Bronchial epithelial cell (primary cell): ENCODE results near the gene SERPINF2. TPM values are rescaled to one million over a fixed set of nuclear protein-coding genes. Genes with fewer than 3 reads are reported as not detected.

Experiments
- DNase-seq: peaks from one replicate; pipeline ENCODE4 v3.0.0-alpha.2; 2010; ENCODE audit warnings: low read depth
- FAIRE-seq: peaks from 2 replicates; lab custom pipeline; 2011; peaks lifted over from hg19 to GRCh38; lab: Jason Lieb, UNC
- H3K27me3 ChIP-seq: 2 replicates; pipeline ENCODE4 v1.5.1; 2011; ENCODE audit warnings: low read length; ENCODE audit not compliant: control insufficient read depth, insufficient read depth
- H3K36me3 ChIP-seq: 2 replicates; pipeline ENCODE4 v1.5.1; 2011; ENCODE audit warnings: low read length; ENCODE audit not compliant: control insufficient read depth, insufficient read depth
- H3K4me3 ChIP-seq: 2 replicates; pipeline ENCODE4 v1.5.1; 2011; ENCODE audit warnings: mild to moderate bottlenecking, low read depth, low read length, control low read depth
- CTCF ChIP-seq: IDR thresholded peaks from 2 replicates; pipeline ENCODE4 v1.5.1; 2011; ENCODE audit warnings: mild to moderate bottlenecking, moderate library complexity, low read length, control low read depth, inconsistent platforms; ENCODE audit not compliant: insufficient read depth, severe bottlenecking
- total RNA-seq: library from RNA; depleted of rRNA; stranded (reverse); fragments of >200 nt; gene quantifications from 2 replicates; pipeline ENCODE4 v1.2.1, GENCODE V29; 2014

The SERPINF2 gene
- total RNA-seq, 1 donor from 2014 or later = 0.79 TPM

GRCh38 chr17:1714427-1714979 lies 28.2 kb upstream of the SERPINF2 start:
- Histone ChIP-seq H3K4me3 (peak overlapping the region; percentile 87), H3K36me3 (peaks cover 25% of the 10 kb centered on the region), H3K27me3 (no peaks in the 10 kb centered on the region)
- DNase-seq (peak; percentile 80), FAIRE-seq (no peak)
- TF ChIP-seq CTCF = no peak

GRCh38 chr17:1714980-1715802 lies 27.5 kb upstream of the SERPINF2 start:
- Histone ChIP-seq H3K36me3 (peaks cover 25% of the 10 kb centered on the region), H3K4me3 (peak overlapping the region; percentile 87), H3K27me3 (no peaks in the 10 kb centered on the region)
- no peak for FAIRE-seq
- DNase-seq = peak; percentile 76
- no peak for TF ChIP-seq CTCF

GRCh38 chr17:1715803-1716075 lies 26.9 kb upstream of the SERPINF2 start:
- Histone ChIP-seq H3K27me3 (no peaks in the 10 kb centered on the region), H3K36me3 (peaks cover 25% of the 10 kb centered on the region), H3K4me3 (peak overlapping the region; percentile 87)
- no peak for TF ChIP-seq CTCF
- DNase-seq (no peak), FAIRE-seq (no peak)

- DNase-seq (peak; percentile 100), FAIRE-seq (peak; percentile 95)
- Histone ChIP-seq H3K36me3 (peaks cover 25% of the 10 kb centered on the region), H3K4me3 (peak overlapping the region; percentile 87), H3K27me3 (no peaks in the 10 kb centered on the region)
- peak; percentile 23 for TF ChIP-seq CTCF
Observed at GRCh38 chr17:1716076-1716911, 26.4 kb upstream of the SERPINF2 start.

GRCh38 chr17:1716912-1717695 lies 25.6 kb upstream of the SERPINF2 start:
- no peak for TF ChIP-seq CTCF
- H3K27me3 ChIP-seq = no peaks in the 10 kb centered on the region
- DNase-seq (peak; percentile 97), FAIRE-seq (peak; percentile 80)
- peaks cover 25% of the 10 kb centered on the region for H3K36me3 ChIP-seq
- peak overlapping the region; percentile 53 for H3K4me3 ChIP-seq
